ENCODE results near the gene VAC14.

GRCh38 chr16:70759666-70760065 lies 41.3 kb downstream of the VAC14 start:
- TF ChIP-seq EZH2 (IDR thresholded peaks at IDR 0.05; ENCODE audit: insufficient read depth, poor library complexity, severe bottlenecking) (no peak), EZH2phosphoT487 (IDR thresholded peaks at IDR 0.05; ENCODE audit: insufficient read depth, low read depth) (no peak)

All from GM23248 (cell line).